Measurements from ENCODE around the gene NOS2.
A peak's percentile ranks its signal among the peaks of the same experiment; 100 is the strongest.
"Not testable (repeated sequence)": the region's sequence is repeated elsewhere in the genome, so short reads cannot be mapped to it uniquely, and the experiment has no call there.

NOS2 gene

GRCh38 chr17:27800522-27800921 lies at the start of gene NOS2:
Gene NOS2 (minus strand): TSS chr17:27800529. CDS start chr17:27798809, 1,720 bp downstream.
- no peak for DNase-seq (ENCODE audit: insufficient read length, low spot score)
- FAIRE-seq, result no peak

GRCh38 chr17:27849474-27850185 lies 49.3 kb upstream of the NOS2 start:
- FAIRE-seq (no peak), DNase-seq (ENCODE audit: insufficient read length, low spot score) (no peak)

GRCh38 chr17:27848931-27849330 lies 48.6 kb upstream of the NOS2 start:
- FAIRE-seq (no peak), DNase-seq (ENCODE audit: insufficient read length, low spot score) (no peak)

- FAIRE-seq, result not testable (repeated sequence)
Measured at GRCh38 chr17:27846808-27847307, 46.5 kb upstream of the NOS2 start.

GRCh38 chr17:27846042-27846655 lies 45.8 kb upstream of the NOS2 start:
- DNase-seq (ENCODE audit: insufficient read length, low spot score), result no peak
- FAIRE-seq, result no peak

More at GRCh38 chr17:27846808-27847307, 46.5 kb upstream of the NOS2 start:
- DNase-seq (ENCODE audit: insufficient read length, low spot score), result not testable (repeated sequence)

GRCh38 chr17:27845264-27846041 lies 45.1 kb upstream of the NOS2 start:
- FAIRE-seq (no peak), DNase-seq (ENCODE audit: insufficient read length, low spot score) (no peak)

- DNase-seq (ENCODE audit: insufficient read length, low spot score) (no peak), FAIRE-seq (no peak)
Measured at GRCh38 chr17:27840688-27841087, 40.4 kb upstream of the NOS2 start.

GRCh38 chr17:27840406-27840678 lies 40.0 kb upstream of the NOS2 start:
- not testable (repeated sequence) for DNase-seq (ENCODE audit: insufficient read length, low spot score); FAIRE-seq

GRCh38 chr17:27839571-27840405 lies 39.5 kb upstream of the NOS2 start:
- DNase-seq (ENCODE audit: insufficient read length, low spot score), result not testable (repeated sequence)
- peak; percentile 89 for FAIRE-seq

GRCh38 chr17:27838607-27839006 lies 38.3 kb upstream of the NOS2 start:
- not testable (repeated sequence) for DNase-seq (ENCODE audit: insufficient read length, low spot score); FAIRE-seq

- FAIRE-seq; DNase-seq (ENCODE audit: insufficient read length, low spot score): not testable (repeated sequence)
Measured at GRCh38 chr17:27837769-27838168, 37.4 kb upstream of the NOS2 start.

- no peak for DNase-seq (ENCODE audit: insufficient read length, low spot score)
- FAIRE-seq, result no peak
Measured at GRCh38 chr17:27836651-27837050, 36.3 kb upstream of the NOS2 start.

- FAIRE-seq (no peak), DNase-seq (ENCODE audit: insufficient read length, low spot score) (no peak)
Measured at GRCh38 chr17:27834571-27834970, 34.2 kb upstream of the NOS2 start.

GRCh38 chr17:27832831-27833230 lies 32.5 kb upstream of the NOS2 start:
- no peak for DNase-seq (ENCODE audit: insufficient read length, low spot score)
- no peak for FAIRE-seq

- FAIRE-seq, result not testable (repeated sequence)
Measured at GRCh38 chr17:27829888-27830287, 29.6 kb upstream of the NOS2 start.

GRCh38 chr17:27829143-27829711 lies 28.9 kb upstream of the NOS2 start:
- peak; percentile 95 for FAIRE-seq
- DNase-seq (ENCODE audit: insufficient read length, low spot score), result not testable (repeated sequence)

More at GRCh38 chr17:27829888-27830287, 29.6 kb upstream of the NOS2 start:
- DNase-seq (ENCODE audit: insufficient read length, low spot score), result not testable (repeated sequence)

- FAIRE-seq, result no peak
Measured at GRCh38 chr17:27825459-27825858, 25.1 kb upstream of the NOS2 start.

GRCh38 chr17:27824745-27825144 lies 24.4 kb upstream of the NOS2 start:
- FAIRE-seq (no peak), DNase-seq (ENCODE audit: insufficient read length, low spot score) (no peak)

More at GRCh38 chr17:27825459-27825858, 25.1 kb upstream of the NOS2 start:
- no peak for DNase-seq (ENCODE audit: insufficient read length, low spot score)

- FAIRE-seq (no peak), DNase-seq (ENCODE audit: insufficient read length, low spot score) (no peak)
Measured at GRCh38 chr17:27824176-27824715, 23.9 kb upstream of the NOS2 start.

GRCh38 chr17:27822108-27822507 lies 21.8 kb upstream of the NOS2 start:
- not testable (repeated sequence) for FAIRE-seq; DNase-seq (ENCODE audit: insufficient read length, low spot score)

Measured in HTR-8/SVneo (cell line).